ENCODE measurements around the gene PHOSPHO2. TPM values are rescaled to one million over a fixed set of nuclear protein-coding genes. Genes with fewer than 3 reads are reported as not detected.

The PHOSPHO2 gene, protein sequence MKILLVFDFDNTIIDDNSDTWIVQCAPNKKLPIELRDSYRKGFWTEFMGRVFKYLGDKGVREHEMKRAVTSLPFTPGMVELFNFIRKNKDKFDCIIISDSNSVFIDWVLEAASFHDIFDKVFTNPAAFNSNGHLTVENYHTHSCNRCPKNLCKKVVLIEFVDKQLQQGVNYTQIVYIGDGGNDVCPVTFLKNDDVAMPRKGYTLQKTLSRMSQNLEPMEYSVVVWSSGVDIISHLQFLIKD
- total RNA-seq: 9.9 TPM
- long read RNA-seq, transcript PHOSPHO2-201 (4 exons, 1,125 nt): major isoform, 9 of 14 reads
- long read RNA-seq, partial matches to known transcripts: 0 of 14 reads
- long read RNA-seq, other reads (novel, unspliced or antisense): 2 of 14 reads

DNA sequence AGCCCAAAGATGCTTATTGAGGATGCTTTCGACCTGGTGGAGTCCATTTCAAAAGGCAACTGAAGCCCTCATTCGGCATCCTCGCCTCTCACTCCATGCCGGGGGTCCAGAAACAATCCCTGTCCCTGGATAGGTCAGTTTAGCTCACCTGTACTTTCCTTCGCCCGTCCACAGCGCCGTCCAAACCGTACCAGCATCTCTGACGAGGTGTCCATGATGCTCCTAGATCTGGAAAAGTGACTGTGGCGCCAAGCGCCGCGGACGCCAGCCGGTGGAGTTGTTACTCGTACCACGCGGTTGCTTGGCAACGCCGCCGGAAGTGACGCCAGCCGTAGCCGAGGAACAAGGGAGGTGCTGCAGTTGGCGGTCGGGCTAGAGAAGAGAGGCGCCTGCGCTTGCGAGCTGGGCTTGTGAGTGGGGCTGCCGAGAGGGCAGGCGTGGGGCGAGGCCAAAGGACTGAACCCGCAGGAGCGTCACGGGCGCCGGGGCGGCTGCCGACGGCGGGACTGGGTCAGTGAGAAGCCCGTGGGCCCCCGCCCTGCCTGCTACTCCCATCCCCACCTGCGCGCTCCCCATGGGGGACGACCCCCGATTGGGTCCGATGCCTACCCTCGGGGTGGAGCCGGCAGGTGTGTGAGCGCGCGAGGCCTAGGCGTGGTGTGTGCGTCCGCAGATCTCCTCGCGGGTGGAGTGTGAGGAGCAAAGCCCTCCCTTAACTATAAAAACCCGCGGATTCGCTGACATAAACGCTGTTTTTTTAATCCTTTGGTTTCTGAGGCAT is at the start of gene PHOSPHO2, which contains the start of gene CFAP210:
TSS of gene PHOSPHO2 (plus strand) at position 357 of the 781 bp plus-strand sequence. CDS start 6,503 bp downstream, outside the sequence.
TSS of gene CFAP210 (minus strand) at position 293 of the 781 bp plus-strand sequence. CDS start at position 215, 78 bp downstream.
- DNase-seq (ENCODE audit: low spot score): peak; percentile 100

DNA sequence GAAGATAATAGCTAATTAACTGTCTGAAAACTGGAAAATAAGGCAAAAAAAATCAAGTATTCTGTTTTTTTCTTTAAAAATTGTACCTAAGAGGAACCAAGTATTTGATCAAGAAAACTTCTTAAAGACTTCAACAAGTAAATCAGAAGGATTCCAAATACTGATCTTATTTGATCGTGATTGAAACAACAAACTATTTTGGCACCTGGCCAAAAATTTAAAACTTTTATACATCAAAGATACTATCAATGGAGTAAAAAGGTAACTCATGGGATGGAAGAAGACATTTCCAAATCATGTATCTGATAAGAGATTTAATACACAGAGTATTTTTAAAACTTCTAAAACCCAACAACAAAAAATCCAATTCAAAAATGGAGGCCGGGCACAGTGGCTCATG is 46.8 kb upstream of the PHOSPHO2 start:
- DNase-seq (ENCODE audit: low spot score): no peak

DNA sequence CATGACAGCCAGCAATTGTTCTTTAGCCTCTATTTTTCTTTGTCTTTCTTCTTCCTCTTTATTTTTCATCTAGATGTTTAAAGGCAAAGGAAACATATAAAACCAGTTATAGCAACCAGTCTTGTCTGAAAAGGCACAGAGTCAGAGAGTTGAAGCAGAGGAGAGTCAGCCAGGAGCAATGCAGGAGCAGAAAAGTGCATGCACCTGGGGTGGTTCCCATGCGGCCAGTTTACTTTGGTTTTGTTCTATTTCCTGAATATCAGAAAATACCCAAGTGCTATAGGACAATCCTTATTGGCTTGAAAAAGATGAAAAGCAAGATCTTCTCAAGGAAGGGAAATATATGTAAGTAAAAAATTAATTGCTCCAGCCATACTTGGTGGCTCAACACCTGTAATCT is 45.0 kb upstream of the PHOSPHO2 start:
- no peak for DNase-seq (ENCODE audit: low spot score)

DNA sequence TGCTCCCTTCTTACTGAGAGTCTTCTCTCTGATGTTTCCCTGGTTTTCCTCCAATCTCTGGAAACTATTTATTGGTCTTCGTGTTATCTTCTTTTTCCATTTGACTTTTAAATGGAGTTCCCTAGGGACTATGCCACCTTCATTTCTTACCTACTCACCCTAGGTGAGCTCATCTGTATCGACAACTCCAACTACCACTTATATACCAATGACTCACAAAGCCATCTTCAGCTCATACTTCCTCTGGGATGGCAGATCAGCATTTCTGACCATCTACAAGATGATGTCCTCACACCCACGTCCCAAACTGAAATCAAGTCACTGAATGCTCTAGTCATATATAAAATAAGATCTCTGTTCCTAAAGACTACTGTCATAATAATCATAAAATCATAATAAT is 40.6 kb upstream of the PHOSPHO2 start:
- DNase-seq (ENCODE audit: low spot score): no peak

DNA sequence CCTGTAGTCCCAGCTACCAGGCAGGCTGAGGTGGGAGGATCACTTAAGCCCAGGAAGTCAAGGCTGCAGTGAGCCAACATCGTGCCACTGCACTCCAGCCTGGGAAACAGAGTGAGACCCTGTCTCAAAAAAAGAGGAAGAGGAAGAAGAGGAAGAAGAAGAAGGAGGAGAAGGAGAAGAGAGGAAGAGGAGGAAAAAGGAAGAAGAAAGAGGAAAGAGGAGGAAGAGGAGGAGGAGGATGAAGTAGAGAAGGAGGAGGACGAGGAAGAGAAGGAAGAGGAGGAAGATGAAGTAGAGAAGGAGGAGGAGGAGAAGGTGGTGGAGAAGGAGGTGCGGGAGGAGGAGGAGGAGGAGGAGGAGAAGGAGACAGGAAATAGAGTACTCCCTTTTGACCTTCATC is 38.1 kb upstream of the PHOSPHO2 start:
- no peak for DNase-seq (ENCODE audit: low spot score)

DNA sequence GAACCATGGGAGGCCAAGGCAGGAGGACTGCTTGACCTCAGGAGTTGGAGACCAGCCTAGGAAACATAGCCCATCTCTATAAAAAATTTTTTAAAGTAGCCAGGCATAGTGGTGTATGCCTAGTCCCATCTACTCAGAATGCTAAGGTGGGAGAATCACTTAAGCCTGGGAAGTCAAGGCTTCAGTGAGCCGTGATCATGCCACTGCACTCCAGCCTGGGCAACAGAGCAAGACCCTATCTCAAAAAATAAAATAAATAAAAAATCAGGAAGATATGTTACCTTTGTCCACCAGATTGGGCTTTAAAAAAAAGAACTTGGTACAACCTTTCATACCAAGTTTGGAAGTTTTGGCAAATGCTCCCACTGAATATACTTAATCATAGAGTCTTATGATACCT is 35.4 kb upstream of the PHOSPHO2 start:
- DNase-seq (ENCODE audit: low spot score): no peak

DNA sequence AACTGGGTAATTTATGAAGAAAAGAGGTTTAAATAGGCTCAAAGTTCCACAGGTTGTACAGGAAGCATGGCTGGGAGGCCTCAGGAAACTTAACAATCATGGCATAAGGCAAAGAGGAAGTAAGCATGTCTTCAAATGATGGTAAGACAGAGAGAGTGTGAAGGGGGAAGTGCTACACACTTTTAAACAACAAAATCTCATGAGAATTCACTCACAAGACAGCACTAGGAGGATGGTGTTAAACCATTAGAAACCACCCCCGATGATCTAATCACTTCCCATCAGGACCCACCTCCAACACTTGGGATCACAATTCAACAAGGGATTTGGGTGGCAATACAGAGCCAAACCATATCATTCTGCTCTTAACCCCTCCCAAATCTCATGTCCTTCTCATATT is 34.9 kb upstream of the PHOSPHO2 start:
- DNase-seq (ENCODE audit: low spot score): no peak

DNA sequence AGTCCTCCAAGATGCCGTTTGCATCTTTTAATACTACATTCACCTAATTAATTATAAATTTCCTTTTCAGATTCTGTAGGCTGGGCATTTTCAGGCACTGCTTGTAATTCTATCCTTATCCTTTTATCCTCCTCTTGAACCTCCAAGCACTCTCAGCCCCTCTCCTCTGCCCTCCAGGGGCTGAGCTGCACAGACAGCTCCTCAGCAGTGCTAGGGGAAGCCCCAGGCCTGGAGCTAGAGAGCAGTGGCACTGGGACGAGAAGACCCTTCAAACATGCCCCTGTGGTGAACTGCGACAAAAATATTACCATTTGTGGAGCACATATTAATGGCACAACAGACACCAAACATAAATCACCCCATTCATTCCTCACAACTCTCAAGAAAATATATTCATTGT is 33.0 kb upstream of the PHOSPHO2 start:
- no peak for DNase-seq (ENCODE audit: low spot score)

DNA sequence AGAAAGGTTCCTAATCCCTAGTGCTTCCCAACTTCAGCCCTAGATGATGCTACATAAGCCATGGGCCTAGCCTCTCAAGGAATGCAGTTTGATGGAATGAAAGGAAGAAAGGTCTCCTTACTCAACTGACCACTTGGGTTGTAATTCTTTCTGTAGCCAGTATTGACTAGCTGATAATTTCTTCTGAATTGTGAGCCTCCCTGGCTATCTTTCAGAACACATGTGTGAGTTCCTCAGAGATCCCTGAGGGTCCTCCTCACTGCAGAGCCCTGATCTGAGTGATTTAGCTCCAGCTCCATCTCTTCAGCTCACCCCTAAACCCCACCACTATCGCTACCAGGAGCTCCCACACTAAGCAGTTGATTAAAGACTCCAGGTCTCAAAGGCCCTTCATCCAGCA is 31.5 kb upstream of the PHOSPHO2 start:
- DNase-seq (ENCODE audit: low spot score): no peak

DNA sequence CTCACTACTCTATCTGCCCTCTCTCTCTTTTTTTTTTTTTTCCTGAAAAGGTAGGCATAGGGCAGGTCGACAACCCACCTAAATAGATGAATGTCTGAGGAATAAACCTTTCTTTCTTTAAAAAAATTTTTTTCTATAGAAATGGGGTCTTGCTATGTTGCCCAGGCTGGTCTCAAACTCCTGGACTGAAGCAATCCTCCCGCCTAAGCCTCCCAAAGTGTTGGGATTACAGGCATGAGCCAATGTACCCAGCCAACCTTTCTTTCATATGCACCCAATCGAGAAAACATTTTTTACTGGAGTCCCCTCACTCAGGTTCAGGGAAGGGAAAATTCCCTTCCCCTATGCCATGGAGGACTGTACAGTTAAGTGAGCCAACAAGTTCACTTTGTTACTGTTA is 31.0 kb upstream of the PHOSPHO2 start:
- no peak for DNase-seq (ENCODE audit: low spot score)

DNA sequence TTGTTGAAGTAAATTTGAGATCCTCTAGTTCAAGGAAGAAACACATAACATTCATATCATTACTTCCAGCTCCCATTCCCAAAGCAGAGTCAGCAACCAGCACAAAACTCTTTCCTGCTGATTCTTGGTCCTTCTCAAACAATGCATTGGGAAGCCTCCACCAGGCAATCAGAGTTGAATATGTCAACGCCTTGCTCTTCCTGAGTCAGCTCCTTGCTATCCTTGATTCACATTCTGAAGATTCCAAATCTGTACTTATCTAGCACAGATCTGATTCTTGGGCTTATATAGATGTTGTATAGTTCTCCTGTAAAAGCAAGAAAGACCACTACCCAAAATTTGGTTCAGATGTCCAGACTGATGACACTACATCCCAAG is 29.7 kb upstream of the PHOSPHO2 start:
- no peak for DNase-seq (ENCODE audit: low spot score)

DNA sequence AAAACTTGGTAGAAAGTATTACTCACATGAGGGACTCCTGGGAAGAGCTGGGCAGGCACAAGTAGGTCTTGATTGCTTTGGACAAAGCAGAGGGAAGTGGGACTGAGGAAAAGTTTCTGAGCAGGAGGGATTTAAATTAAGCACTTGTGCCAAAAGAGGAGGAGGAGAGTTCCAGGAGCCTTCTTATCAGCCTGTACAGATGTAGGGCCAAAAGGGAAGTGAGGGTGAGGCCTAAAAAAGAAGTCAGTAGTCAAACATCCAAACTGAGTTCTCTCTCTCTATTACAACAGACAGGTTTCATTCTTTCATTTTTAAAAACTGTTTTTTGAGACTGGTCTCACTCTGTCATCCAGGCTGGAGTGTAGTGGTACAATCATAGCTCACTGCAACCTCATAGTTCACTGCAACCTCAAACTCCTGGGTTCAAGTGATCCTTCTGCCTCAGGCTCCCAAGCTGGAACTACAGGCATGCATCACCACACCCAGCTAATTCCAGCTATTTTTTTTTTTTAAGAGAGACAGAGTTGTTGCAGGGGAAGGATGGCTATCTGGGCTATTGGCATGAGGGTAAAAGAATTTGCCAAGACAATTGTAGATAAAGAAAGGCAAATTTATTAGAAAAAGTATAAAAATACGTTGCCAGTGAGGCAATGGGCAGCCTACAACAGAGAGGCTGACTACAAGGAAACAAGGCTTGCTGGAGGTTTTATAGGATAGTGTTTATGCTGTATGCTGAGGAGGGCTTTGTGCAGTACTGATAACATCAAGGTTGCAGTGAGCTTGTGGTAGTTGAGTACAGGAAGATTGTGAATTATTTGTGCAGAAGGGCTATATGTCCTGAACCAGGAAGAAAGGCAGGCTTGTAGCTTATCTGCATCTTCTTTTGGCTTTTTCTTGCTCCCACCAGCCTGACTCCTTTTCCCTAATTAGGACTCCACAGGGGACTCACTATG is 29.0 kb upstream of the PHOSPHO2 start:
- no peak for DNase-seq (ENCODE audit: low spot score)

DNA sequence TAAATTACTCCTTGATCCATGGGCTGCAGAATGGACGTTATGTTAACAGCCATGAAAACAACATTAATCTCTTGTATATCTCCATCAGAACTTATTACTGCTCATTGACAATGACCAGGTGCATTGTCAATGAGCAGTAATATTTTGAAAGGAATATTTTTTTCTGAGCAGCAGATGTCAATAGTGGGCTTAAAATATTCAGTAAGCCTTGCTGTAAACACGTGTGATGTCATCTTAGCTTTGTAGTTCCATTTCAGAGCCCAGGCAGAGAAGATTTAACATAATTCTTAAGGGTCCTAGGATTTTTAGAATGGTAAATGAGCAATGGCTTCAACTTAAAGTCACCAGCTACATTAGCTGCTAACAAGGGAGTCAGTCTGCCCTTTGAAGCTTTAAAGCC is 26.7 kb upstream of the PHOSPHO2 start:
- DNase-seq (ENCODE audit: low spot score): no peak

DNA sequence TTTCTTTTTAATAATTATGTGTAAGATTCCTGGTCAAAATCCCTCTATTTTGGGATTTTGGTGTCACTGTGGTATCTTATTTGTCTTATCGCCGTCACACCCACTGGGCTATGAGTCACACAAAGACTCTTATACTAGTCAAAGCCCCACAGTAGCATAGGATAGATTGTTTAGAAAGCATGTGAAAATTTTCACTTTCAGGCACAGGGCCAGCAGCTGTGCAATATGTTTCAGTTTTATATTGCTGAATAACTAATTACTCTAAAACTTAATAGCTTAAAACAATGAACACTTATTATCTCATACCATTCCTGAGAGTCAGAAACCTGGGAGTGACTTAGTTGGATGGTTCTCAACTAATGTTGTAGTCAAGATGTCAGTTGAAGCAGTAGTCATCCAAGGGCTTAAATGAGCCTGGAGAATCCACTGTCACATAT is 24.0 kb upstream of the PHOSPHO2 start:
- DNase-seq (ENCODE audit: low spot score): no peak

DNA sequence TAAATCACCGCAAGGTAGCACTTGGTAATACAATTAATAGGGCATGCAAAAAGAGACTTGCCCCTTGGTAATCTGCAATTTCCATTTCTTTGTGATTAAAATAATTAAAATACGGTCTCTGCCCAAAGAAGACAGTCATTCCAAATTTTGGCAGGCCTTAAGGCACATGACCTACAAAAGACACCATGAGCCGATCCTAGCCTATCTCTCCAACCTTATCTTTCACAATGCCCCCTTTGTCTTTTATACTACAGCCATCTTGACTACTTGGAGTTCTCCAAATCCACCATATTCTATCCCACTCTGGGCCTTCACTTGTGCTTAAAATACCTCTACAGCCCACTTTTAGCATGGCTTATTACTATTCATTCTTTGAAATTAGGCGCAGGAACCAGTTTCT is 23.3 kb upstream of the PHOSPHO2 start:
- no peak for DNase-seq (ENCODE audit: low spot score)

DNA sequence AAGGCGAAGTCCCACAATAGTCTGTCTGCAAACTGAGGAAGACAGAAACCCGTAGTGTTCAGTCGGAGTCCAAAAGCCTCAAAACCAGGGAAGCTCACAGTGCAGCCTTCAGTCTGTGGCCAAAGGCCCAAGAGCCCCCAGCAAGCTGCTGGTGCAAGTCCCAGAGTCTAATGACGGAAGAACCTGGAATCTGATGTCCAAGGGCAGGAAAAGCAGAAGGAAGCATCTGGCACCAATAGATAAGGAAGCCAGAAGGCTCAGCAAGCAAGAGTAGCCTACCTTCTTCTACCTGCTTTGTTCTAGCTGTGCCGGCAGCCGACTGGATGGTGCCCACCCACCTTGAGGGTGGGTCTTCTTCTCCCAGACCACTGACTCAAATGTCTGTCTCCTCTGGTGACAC is 21.9 kb upstream of the PHOSPHO2 start:
- no peak for DNase-seq (ENCODE audit: low spot score)

DNA sequence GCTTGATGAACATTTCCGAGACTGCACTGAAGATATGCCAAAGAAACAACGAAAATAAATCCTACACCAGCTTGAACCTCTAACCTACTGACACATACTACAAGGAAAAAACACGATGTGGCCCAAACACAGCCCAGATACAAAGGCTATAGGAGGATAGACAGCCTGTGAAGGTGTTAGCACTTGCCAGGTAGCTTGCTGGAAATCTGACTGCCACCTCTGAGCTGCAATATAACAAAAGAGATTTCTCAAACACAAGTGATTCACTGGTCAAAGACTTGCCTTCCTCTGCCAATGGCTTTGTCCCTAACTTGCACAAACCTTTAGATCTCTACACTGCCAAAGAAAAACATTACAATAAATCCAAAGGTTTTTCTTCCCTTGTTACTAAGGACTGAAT is 21.2 kb upstream of the PHOSPHO2 start:
- DNase-seq (ENCODE audit: low spot score): no peak

DNA sequence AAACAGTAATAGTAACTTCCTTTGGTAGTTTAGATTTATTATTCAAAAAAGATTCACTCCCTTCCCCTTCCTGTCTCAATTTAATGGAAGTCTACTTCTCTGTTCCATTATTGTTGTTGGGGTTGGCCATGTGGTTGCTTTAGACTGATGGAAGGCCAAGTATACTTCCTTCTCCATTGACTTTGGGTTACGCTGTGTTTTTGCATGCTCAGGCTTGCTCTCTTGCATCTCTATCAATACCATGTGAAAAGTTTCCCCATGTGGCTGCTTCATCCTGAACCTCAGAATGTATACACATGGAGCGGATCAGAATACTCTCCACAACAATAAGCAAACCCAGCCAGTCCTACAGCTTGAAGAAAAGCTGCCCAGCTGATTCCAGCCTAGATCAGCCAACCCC is 20.3 kb upstream of the PHOSPHO2 start:
- DNase-seq (ENCODE audit: low spot score): no peak

DNA sequence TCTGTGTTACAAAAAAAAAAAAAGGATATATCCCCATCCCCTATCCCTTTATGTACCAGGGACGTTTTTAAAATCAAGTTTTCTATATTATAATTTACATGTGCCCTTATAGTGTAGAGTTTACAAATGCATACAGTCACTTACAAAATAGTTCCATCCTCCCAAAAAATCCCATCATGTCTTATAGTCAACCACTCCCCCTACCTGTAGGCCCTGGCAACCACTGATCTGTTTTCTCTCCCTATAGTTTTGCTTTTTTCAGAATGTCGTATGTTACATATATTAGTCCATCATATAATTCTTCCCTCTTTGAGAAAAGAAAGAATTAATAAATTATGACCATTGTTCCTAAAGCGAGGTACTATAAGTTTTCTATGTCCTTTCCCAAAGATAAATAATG is 17.9 kb upstream of the PHOSPHO2 start:
- no peak for DNase-seq (ENCODE audit: low spot score)

DNA sequence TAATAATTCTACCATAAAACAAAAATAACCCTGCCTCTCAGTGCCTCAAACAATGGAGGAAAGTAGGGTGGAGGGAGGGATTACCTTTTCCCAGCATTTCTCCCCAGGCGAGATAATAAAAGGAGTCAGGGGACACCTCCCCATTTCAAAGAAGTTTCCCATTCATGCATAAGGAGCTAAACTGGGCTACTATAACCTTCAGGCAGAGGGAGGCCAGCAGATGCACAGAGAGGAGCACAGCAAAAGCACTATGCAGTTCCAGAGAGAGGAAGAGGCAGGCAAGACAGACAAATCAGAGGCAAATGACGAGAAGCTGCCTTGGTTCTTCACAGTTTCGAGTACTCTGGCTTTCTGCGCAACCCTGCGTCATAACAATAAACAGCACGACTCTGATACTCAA is 17.4 kb upstream of the PHOSPHO2 start:
- no peak for DNase-seq (ENCODE audit: low spot score)

DNA sequence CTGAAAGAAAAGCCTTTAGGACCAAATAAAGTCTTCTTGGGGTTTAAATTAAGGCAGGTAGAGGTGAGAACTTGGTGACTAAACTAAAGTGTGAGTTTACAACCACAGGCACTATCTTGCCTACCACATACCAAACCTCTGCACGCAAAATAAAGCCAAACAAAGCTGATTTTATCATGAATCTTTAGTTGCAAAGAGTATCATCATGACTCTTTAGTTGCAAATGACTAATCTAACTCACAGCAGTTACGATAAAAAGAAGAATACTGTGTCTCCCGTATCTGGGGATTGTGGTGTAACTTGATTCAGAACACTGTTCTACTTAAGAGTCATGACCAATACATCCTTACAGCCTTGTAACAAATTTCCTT is 11.2 kb upstream of the PHOSPHO2 start:
- no peak for DNase-seq (ENCODE audit: low spot score)

Measured in mesenteric fat pad (tissue), 1 donor.